ENCODE data around the gene ATP11C.

Gene ATP11C

GRCh38 chrX:139930401-139930800, 2.5 kb downstream of the ATP11C start:
- no peak for ATAC-seq (ENCODE audit: insufficient read depth, low read depth)
- no peaks in the 10 kb centered on the region for H3K36me3 ChIP-seq (ENCODE audit: insufficient read depth, low read length)
- peaks cover 25% of the 10 kb centered on the region for H3K4me1 ChIP-seq (ENCODE audit: insufficient read depth, low read length)
- H3K79me2 ChIP-seq (ENCODE audit: insufficient read depth, low read length) = peaks cover 57% of the 10 kb centered on the region
- DNase-seq = no peak
- no peak overlapping the region for H3K27ac ChIP-seq (ENCODE audit: low read length)
- H3K4me2 ChIP-seq (ENCODE audit: insufficient read depth, low read length) = peak overlapping the region; percentile 76
- peaks cover 2% of the 10 kb centered on the region; the same call in 1 of the 2 replicates for H4K20me1 ChIP-seq (ENCODE audit: insufficient read depth, low read length)
- H3K9ac ChIP-seq (ENCODE audit: low read depth, low read length) = peak overlapping the region; percentile 80; the same call in 1 of the 2 replicates
- no peaks in the 10 kb centered on the region for H3K27me3 ChIP-seq (ENCODE audit: insufficient read depth, low read length, poor library complexity)
- no peaks in the 10 kb centered on the region for H3K9me3 ChIP-seq (ENCODE audit: insufficient read depth, low read length, severe bottlenecking)
- TF ChIP-seq EZH2 (IDR thresholded peaks at IDR 0.05; ENCODE audit: borderline replicate concordance, low read depth, low read length, severe bottlenecking) (no peak), CTCF (IDR thresholded peaks at IDR 0.05; ENCODE audit: borderline replicate concordance, extremely low read depth, low read length, poor library complexity, severe bottlenecking) (no peak)
- H3K4me3 ChIP-seq (ENCODE audit: low read depth in 1 of 2, low read length in 2 of 2) = peak overlapping the region in 1 of 2 experiments; percentile 71; a peak in 2 of 4 replicates
- no peak overlapping the region for H2AFZ ChIP-seq (ENCODE audit: low read depth, low read length)

- Histone ChIP-seq H3K27me3 (ENCODE audit: insufficient read depth, low read length, poor library complexity) (no peaks in the 10 kb centered on the region), H3K4me1 (ENCODE audit: insufficient read depth, low read length) (peaks cover 25% of the 10 kb centered on the region), H3K4me2 (ENCODE audit: insufficient read depth, low read length) (peak overlapping the region; percentile 76), H3K36me3 (ENCODE audit: insufficient read depth, low read length) (no peaks in the 10 kb centered on the region), H2AFZ (ENCODE audit: low read depth, low read length) (no peak overlapping the region), H4K20me1 (ENCODE audit: insufficient read depth, low read length) (peaks cover 2% of the 10 kb centered on the region; the same call in 1 of the 2 replicates), H3K4me3 (ENCODE audit: low read depth in 1 of 2, low read length in 2 of 2) (no peak overlapping the region), H3K9ac (ENCODE audit: low read depth, low read length) (no peak overlapping the region), H3K79me2 (ENCODE audit: insufficient read depth, low read length) (peaks cover 58% of the 10 kb centered on the region), H3K27ac (ENCODE audit: low read length) (no peak overlapping the region), H3K9me3 (ENCODE audit: insufficient read depth, low read length, severe bottlenecking) (no peaks in the 10 kb centered on the region)
- ATAC-seq (ENCODE audit: insufficient read depth, low read depth) (no peak), DNase-seq (no peak)
- TF ChIP-seq EZH2 (IDR thresholded peaks at IDR 0.05; ENCODE audit: borderline replicate concordance, low read depth, low read length, severe bottlenecking) (no peak), CTCF (IDR thresholded peaks at IDR 0.05; ENCODE audit: borderline replicate concordance, extremely low read depth, low read length, poor library complexity, severe bottlenecking) (no peak)
Measured at GRCh38 chrX:139929876-139930275, 3.0 kb downstream of the ATP11C start.

- Histone ChIP-seq H3K36me3 (ENCODE audit: insufficient read depth, low read length) (no peaks in the 10 kb centered on the region), H3K4me3 (ENCODE audit: low read depth in 1 of 2, low read length in 2 of 2) (no peak overlapping the region), H3K9ac (ENCODE audit: low read depth, low read length) (no peak overlapping the region), H3K27ac (ENCODE audit: low read length) (no peak overlapping the region), H2AFZ (ENCODE audit: low read depth, low read length) (no peak overlapping the region), H3K4me1 (ENCODE audit: insufficient read depth, low read length) (peaks cover 1% of the 10 kb centered on the region; the same call in 1 of the 2 replicates), H3K9me3 (ENCODE audit: insufficient read depth, low read length, severe bottlenecking) (no peaks in the 10 kb centered on the region), H3K79me2 (ENCODE audit: insufficient read depth, low read length) (peaks cover 59% of the 10 kb centered on the region), H4K20me1 (ENCODE audit: insufficient read depth, low read length) (peaks cover 13% of the 10 kb centered on the region; the same call in 1 of the 2 replicates), H3K4me2 (ENCODE audit: insufficient read depth, low read length) (no peak overlapping the region), H3K27me3 (ENCODE audit: insufficient read depth, low read length, poor library complexity) (no peaks in the 10 kb centered on the region)
- DNase-seq (no peak), ATAC-seq (ENCODE audit: insufficient read depth, low read depth) (no peak)
- TF ChIP-seq EZH2 (IDR thresholded peaks at IDR 0.05; ENCODE audit: borderline replicate concordance, low read depth, low read length, severe bottlenecking) (no peak), CTCF (IDR thresholded peaks at IDR 0.05; ENCODE audit: borderline replicate concordance, extremely low read depth, low read length, poor library complexity, severe bottlenecking) (no peak)
Measured at GRCh38 chrX:139924696-139925095, 8.2 kb downstream of the ATP11C start.

Data from DND-41 (cell line).